Heart left ventricle (tissue), 16 donors: Measurements from ENCODE around the gene SLFN13. TPM values are rescaled to one million over a fixed set of nuclear protein-coding genes. Genes with fewer than 3 reads are reported as not detected.

ENCODE experiments used
- ATAC-seq, 4 donors: fragments of 200-7000 bp; cut with Tn5 transposase; one replicate each; pipeline ENCODE4 v1.9.1; 2020 to 2022; ENCODE audit warnings: moderate library complexity in 4 of 4, mild to moderate bottlenecking in 3 of 4, moderate number of reproducible peaks in 1 of 4
- DNase-seq, 5 donors: peaks; one replicate each; pipeline ENCODE4 v3.0.0-alpha.2; 2020
- H3K27ac ChIP-seq, 12 donors: fragments of 200-600 bp; sonication (generic) in 4 of 12; one replicate each; pipeline versions ENCODE4 v1.5.0 to v1.8.0; 2016 to 2022; ENCODE audit warnings: mild to moderate bottlenecking in 2 of 12
- H3K27me3 ChIP-seq, 9 donors: fragments of 200-600 bp; sonication (generic) in 2 of 9; one replicate each; pipeline versions ENCODE4 v1.5.1 to v1.8.0; 2016 to 2022; ENCODE audit warnings: mild to moderate bottlenecking in 3 of 9
- H3K36me3 ChIP-seq, 9 donors: fragments of 200-600 bp; sonication (generic) in 2 of 9; one replicate each; pipeline versions ENCODE4 v1.5.0 to v1.8.0; 2018 to 2022; ENCODE audit warnings: mild to moderate bottlenecking in 2 of 9
- H3K4me1 ChIP-seq, 12 donors: fragments of 200-600 bp; sonication (generic) in 4 of 12; one replicate each; pipeline versions ENCODE4 v1.5.0 to v1.8.0; 2016 to 2022; ENCODE audit warnings: mild to moderate bottlenecking in 3 of 12
- H3K4me3 ChIP-seq, 12 donors: fragments of 200-600 bp; sonication (generic) in 4 of 12; one replicate each; pipeline versions ENCODE4 v1.5.0 to v1.8.0; 2017 to 2022; ENCODE audit warnings: mild to moderate bottlenecking in 9 of 12, moderate library complexity in 4 of 12
- H3K9me3 ChIP-seq, 12 donors: fragments of 200-600 bp; sonication (generic) in 4 of 12; one replicate each; pipeline versions ENCODE4 v1.5.0 to v1.8.0; 2016 to 2022; ENCODE audit warnings: mild to moderate bottlenecking in 1 of 12
- CTCF ChIP-seq, 12 donors: fragments of 200-600 bp; sonication (generic) in 4 of 12; IDR thresholded peaks; one replicate each; pipeline versions ENCODE4 v1.5.0 to v1.8.0; 2018 to 2022; ENCODE audit warnings: antibody characterized with exemption in 12 of 12, mild to moderate bottlenecking in 5 of 12
- POLR2A ChIP-seq, 2 donors: fragments of 450-650 bp; IDR thresholded peaks; one replicate each; pipeline ENCODE4 v1.6.1; 2017; ENCODE audit warnings: antibody characterized with exemption in 2 of 2, mild to moderate bottlenecking in 2 of 2, moderate library complexity in 2 of 2
- WGBS, 4 donors: extraction: QIAGEN DNeasy Blood & Tissue Kit in 2 of 4; methylation state at CpG; one replicate each; pipeline versions ENCODE4 v1.1.5 to v1.1.7; 2013 to 2018; 5-methylcytosine and 5-hydroxymethylcytosine counted together
- intact Hi-C, 10 donors: fragments of 100-400 bp; cut with DNase I; formaldehyde crosslinking; loops; one replicate each; pipeline versions ENCODE4 v1.11.1 to v1.14.2; 2022
- polyA plus RNA-seq, 2 donors: library from polyadenylated mRNA; stranded (reverse); fragments of 200-250 nt; gene quantifications; one replicate each; pipeline ENCODE4 v1.2.3, GENCODE V29; 2013
- total RNA-seq, 9 donors: library from RNA; depleted of rRNA in 2 of 9; stranded (reverse); fragments of >200 nt in 2 of 9; fragmentation: NEBNext Ultra II Directional in 3 of 9; extraction: Animal tissue kit (Norgen Biotek cat#: 25700) in 3 of 9; gene quantifications; one replicate each; pipeline versions ENCODE4 v1.1.0 to v1.2.4, GENCODE V29; 2016 to 2023
- donor health status: ischemic (EF 13 %, LVEDD 7.1; RV severe dilation, severe dysfunction).
- donor health status: healthy with polysubstance abuse.
- donor health status: DM: no; HTN: yes; CAD: no.
- donor health status: DM: no; HTN: no; CAD: no.
- donor health status: ischemic (EF 25% LVEDD 6.9; RV normal size, moderate dysfunction).
- donor health status: ischemic (EF 25% LVEDD 5.7; RV mildly dilated, moderate dysfunction).
- donor health status: healthy.
- donor health status: DM: yes; HTN: yes; CAD: no.
- donor health status: ischemic (EF 35%, LVEDD 5.7; RV mildly dilated, moderate dysfunction).
- donor health status: nonischemic (EF 11% LVEDD 7.7; RV severe dilation, severe dysfunction).
- donor health status: DM: yes; HTN: yes; CAD: no.
- donor health status: PGD.
- donor health status: ischemic (EF 29% LVEDD 5.4; RV normal size, mild dysfunction).
- donor health status: nonischemic (EF 23%, LVEDD 6.1; RV moderate dilation, normal function).

Gene SLFN13
- total and polyA plus RNA-seq, 11 donors, result 0.58 to 14.8 (median 4.1) TPM

GRCh38 chr17:35433075-35433894 is 15.3 kb downstream of the SLFN13 start:
- intact Hi-C loops, result loop anchor here in 7 of 10 donors (1.0 to 10.0 kb wide), 15 partner anchors 52 to 191 kb away; partner anchors contain the start of genes SLFN12L (in 4 of the 7), SLFN11 (in 3 of the 7) and SLFN5 (in 1 of the 7)
- DNase-seq (peak; percentile 76 to 88 (median 83)), ATAC-seq (peak; percentile 86 to 94 (median 92))
- TF ChIP-seq CTCF (IDR thresholded peaks at IDR 0.05), result peak in 5 of 12 donors; percentile 28 to 44 (median 34)
- no peak for TF ChIP-seq POLR2A (IDR thresholded peaks at IDR 0.05)
- 6 to 19% (median 18%) methylated on average over 19 of the region's 19 CpGs for WGBS, 4 donors
- peak overlapping the region; percentile 49 to 81 (median 68) for H3K4me3 ChIP-seq
- H3K9me3 ChIP-seq, result no peaks in the 10 kb centered on the region
- peaks cover 0 to 40% (median 19%) of the 10 kb centered on the region in 12 donors for H3K4me1 ChIP-seq
- no peaks in the 10 kb centered on the region for H3K27me3 ChIP-seq
- peaks cover 0 to 11% (median 0%) of the 10 kb centered on the region in 9 donors for H3K36me3 ChIP-seq
- H3K27ac ChIP-seq, result peak overlapping the region; percentile 86 to 97 (median 93)

- DNase-seq, result peak in 4 of 5 donors; percentile 61 to 74 (median 68)
- Histone ChIP-seq H3K9me3 (no peaks in the 10 kb centered on the region), H3K4me1 (peaks cover 0 to 42% (median 19%) of the 10 kb centered on the region in 12 donors), H3K36me3 (peaks cover 0 to 11% (median 0%) of the 10 kb centered on the region in 9 donors), H3K27ac (peak within 1 kb of the TSS; percentile 86 to 97 (median 93)), H3K27me3 (no peaks in the 10 kb centered on the region), H3K4me3 (peak within 1 kb of the TSS; percentile 49 to 81 (median 68))
- peak; percentile 70 to 93 (median 89) for ATAC-seq
- intact Hi-C loops, result loop anchor here in 7 of 10 donors (1.0 to 10.0 kb wide), 15 partner anchors 52 to 190 kb away; partner anchors contain the start of genes SLFN12L (in 4 of the 7), SLFN11 (in 3 of the 7) and SLFN5 (in 1 of the 7)
- TF ChIP-seq CTCF (IDR thresholded peaks at IDR 0.05) (no peak), POLR2A (IDR thresholded peaks at IDR 0.05) (peak in 1 of 2 donors; percentile 51)
- WGBS, 4 donors, result 9 to 24% (median 20%) methylated on average over 22 of the region's 22 CpGs
Observed at GRCh38 chr17:35432176-35433074, 16.1 kb downstream of the SLFN13 start, which contains the start of gene SLFN12. Gene SLFN12 (minus strand): TSS chr17:35432500. CDS start chr17:35423028, 9,472 bp downstream.

GRCh38 chr17:35429702-35430101 is 18.9 kb downstream of the SLFN13 start:
- 85 to 94% (median 89%) methylated on average over 2 of the region's 2 CpGs for WGBS, 4 donors
- no peak overlapping the region for H3K4me3 ChIP-seq
- peaks cover 0 to 14% (median 2%) of the 10 kb centered on the region in 9 donors for H3K36me3 ChIP-seq
- intact Hi-C loops, result loop anchor here in 7 of 10 donors (5.0 to 10.0 kb wide), 10 partner anchors 55 to 187 kb away; partner anchors contain the start of genes SLFN12L (in 4 of the 7), SLFN11 (in 3 of the 7) and SLFN5 (in 1 of the 7)
- H3K27ac ChIP-seq, result no peak overlapping the region
- H3K9me3 ChIP-seq, result no peaks in the 10 kb centered on the region
- no peaks in the 10 kb centered on the region for H3K27me3 ChIP-seq
- DNase-seq (no peak), ATAC-seq (no peak)
- TF ChIP-seq CTCF (IDR thresholded peaks at IDR 0.05) (no peak), POLR2A (IDR thresholded peaks at IDR 0.05) (no peak)
- H3K4me1 ChIP-seq, result peaks cover 0 to 42% (median 19%) of the 10 kb centered on the region in 12 donors
